Measurements from ENCODE around the gene TMPRSS7. TPM values are rescaled to one million over a fixed set of nuclear protein-coding genes. Genes with fewer than 3 reads are reported as not detected.

TMPRSS7 gene
- total and polyA plus RNA-seq, 2 donors from 2014 or later: not detected

DNA sequence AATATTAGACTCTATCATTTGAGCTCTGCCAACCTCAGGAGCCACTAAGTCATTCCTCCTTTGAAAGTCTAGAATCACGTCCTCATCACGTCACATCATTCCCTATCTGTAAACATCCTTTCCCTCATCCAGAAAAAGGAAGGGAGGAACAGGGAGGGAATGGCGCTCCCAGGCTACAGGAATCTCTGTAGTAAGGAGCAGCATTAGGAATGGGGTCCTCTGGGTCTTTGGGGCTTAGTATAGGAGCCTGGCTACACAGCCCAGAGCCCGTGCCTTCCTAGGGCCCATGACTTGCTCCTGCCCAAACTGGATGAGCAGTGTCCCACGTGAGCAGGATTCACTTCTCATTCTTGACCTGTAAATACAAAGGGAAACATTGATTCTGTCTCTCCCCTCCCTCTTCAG is 34.2 kb upstream of the TMPRSS7 start:
- intact Hi-C loops (cut with DNase I): no loop called here
- Histone ChIP-seq H3K36me3 (ENCODE audit: control insufficient read depth in 2 of 3, insufficient read depth in 3 of 3, low read length in 3 of 3) (no peaks in the 10 kb centered on the region), H3K9me3 (ENCODE audit: control insufficient read depth in 2 of 3, insufficient read depth in 1 of 3, low read length in 3 of 3) (no peaks in the 10 kb centered on the region), H3K4me1 (ENCODE audit: control insufficient read depth in 2 of 3, insufficient read depth in 2 of 3, low read depth in 1 of 3, low read length in 3 of 3) (peaks cover 0 to 3% (median 0%) of the 10 kb centered on the region in 3 donors), H3K27me3 (ENCODE audit: control insufficient read depth, insufficient read depth, low read length) (no peaks in the 10 kb centered on the region), H3K4me3 (ENCODE audit: low read length in 3 of 3) (no peak overlapping the region), H3K27ac (ENCODE audit: low read depth in 2 of 2, low read length in 2 of 2) (no peak overlapping the region), H3K9ac (ENCODE audit: low read length in 3 of 3) (no peak overlapping the region)
- no peak for DNase-seq
- TF ChIP-seq, protein P1, sequence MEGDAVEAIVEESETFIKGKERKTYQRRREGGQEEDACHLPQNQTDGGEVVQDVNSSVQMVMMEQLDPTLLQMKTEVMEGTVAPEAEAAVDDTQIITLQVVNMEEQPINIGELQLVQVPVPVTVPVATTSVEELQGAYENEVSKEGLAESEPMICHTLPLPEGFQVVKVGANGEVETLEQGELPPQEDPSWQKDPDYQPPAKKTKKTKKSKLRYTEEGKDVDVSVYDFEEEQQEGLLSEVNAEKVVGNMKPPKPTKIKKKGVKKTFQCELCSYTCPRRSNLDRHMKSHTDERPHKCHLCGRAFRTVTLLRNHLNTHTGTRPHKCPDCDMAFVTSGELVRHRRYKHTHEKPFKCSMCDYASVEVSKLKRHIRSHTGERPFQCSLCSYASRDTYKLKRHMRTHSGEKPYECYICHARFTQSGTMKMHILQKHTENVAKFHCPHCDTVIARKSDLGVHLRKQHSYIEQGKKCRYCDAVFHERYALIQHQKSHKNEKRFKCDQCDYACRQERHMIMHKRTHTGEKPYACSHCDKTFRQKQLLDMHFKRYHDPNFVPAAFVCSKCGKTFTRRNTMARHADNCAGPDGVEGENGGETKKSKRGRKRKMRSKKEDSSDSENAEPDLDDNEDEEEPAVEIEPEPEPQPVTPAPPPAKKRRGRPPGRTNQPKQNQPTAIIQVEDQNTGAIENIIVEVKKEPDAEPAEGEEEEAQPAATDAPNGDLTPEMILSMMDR (IDR thresholded peaks at IDR 0.05; ENCODE audit: borderline replicate concordance, extremely low read depth, insufficient read depth): no peak
- no peak for FAIRE-seq

DNA sequence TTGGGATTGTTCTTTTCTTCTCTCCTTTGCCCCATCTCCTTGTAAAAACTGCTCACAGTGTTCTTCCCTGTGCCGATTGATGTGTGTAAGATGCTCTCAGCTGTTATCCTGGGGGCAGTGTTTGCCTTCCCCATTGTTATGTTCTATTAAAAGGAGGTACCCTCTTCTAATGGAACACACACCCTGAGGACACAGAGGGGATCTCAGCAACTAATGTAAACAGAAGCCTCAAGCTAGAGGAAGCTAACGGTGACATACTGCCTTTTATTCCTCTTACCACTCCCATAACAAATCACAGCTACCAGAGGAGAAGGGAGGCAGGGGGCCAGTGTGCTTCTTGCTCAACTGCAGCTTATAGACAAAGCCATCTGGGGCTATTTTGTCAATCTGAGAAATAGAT is 33.6 kb upstream of the TMPRSS7 start:
- H3K9ac ChIP-seq (ENCODE audit: low read length in 3 of 3): no peak overlapping the region
- intact Hi-C loops (cut with DNase I): no loop called here
- no peak overlapping the region for H3K27ac ChIP-seq (ENCODE audit: low read depth in 2 of 2, low read length in 2 of 2)
- no peaks in the 10 kb centered on the region for H3K27me3 ChIP-seq (ENCODE audit: control insufficient read depth, insufficient read depth, low read length)
- H3K36me3 ChIP-seq (ENCODE audit: control insufficient read depth in 2 of 3, insufficient read depth in 3 of 3, low read length in 3 of 3): no peaks in the 10 kb centered on the region
- peaks cover 0 to 3% (median 0%) of the 10 kb centered on the region in 3 donors for H3K4me1 ChIP-seq (ENCODE audit: control insufficient read depth in 2 of 3, insufficient read depth in 2 of 3, low read depth in 1 of 3, low read length in 3 of 3)
- no peak overlapping the region for H3K4me3 ChIP-seq (ENCODE audit: low read length in 3 of 3)
- H3K9me3 ChIP-seq (ENCODE audit: control insufficient read depth in 2 of 3, insufficient read depth in 1 of 3, low read length in 3 of 3): no peaks in the 10 kb centered on the region
- TF ChIP-seq, protein P1 (IDR thresholded peaks at IDR 0.05; ENCODE audit: borderline replicate concordance, extremely low read depth, insufficient read depth): no peak
- DNase-seq (no peak), FAIRE-seq (no peak)

DNA sequence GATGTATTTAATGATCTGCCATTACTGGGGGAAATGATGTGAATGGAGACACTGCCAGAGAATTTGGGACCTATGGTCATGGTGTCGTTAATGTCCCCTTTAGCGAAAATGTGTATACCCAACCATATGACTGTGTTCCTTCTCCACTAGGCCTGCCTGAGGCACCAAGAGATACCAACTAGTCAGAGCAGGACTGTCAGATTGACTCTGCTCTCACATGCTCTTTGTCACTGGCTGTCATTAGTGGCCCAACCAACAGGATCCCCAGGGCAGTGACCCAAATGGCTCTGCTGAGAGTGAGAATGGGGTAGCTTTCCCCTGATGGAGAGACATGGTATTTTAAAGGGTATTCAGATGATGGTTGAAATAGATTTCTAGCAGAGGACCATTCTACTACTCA is 33.0 kb upstream of the TMPRSS7 start:
- no peak for DNase-seq
- Histone ChIP-seq H3K4me1 (ENCODE audit: control insufficient read depth in 2 of 3, insufficient read depth in 2 of 3, low read depth in 1 of 3, low read length in 3 of 3) (peaks cover 0 to 3% (median 0%) of the 10 kb centered on the region in 3 donors), H3K4me3 (ENCODE audit: low read length in 3 of 3) (no peak overlapping the region), H3K9me3 (ENCODE audit: control insufficient read depth in 2 of 3, insufficient read depth in 1 of 3, low read length in 3 of 3) (no peaks in the 10 kb centered on the region), H3K27me3 (ENCODE audit: control insufficient read depth, insufficient read depth, low read length) (no peaks in the 10 kb centered on the region), H3K27ac (ENCODE audit: low read depth in 2 of 2, low read length in 2 of 2) (no peak overlapping the region), H3K36me3 (ENCODE audit: control insufficient read depth in 2 of 3, insufficient read depth in 3 of 3, low read length in 3 of 3) (no peaks in the 10 kb centered on the region), H3K9ac (ENCODE audit: low read length in 3 of 3) (no peak overlapping the region)
- FAIRE-seq: no peak
- TF ChIP-seq, protein P1 (IDR thresholded peaks at IDR 0.05; ENCODE audit: borderline replicate concordance, extremely low read depth, insufficient read depth): no peak
- intact Hi-C loops (cut with DNase I): no loop called here

All from kidney (tissue), 14 donors.